Keratinocyte (primary cell): ENCODE measurements around the gene TECRL. TPM values are rescaled to one million over a fixed set of nuclear protein-coding genes. Genes with fewer than 3 reads are reported as not detected.

Experiments used
- DNase-seq: peaks from one replicate; pipeline ENCODE4 v3.0.0-alpha.2; 2011; ENCODE audit warnings: low read depth, missing footprints, low spot score
- FAIRE-seq: peaks from 2 replicates; lab custom pipeline; 2011; peaks lifted over from hg19 to GRCh38; lab: Jason Lieb, UNC
- H2AFZ ChIP-seq: 2 replicates; pipeline ENCODE4 v1.6.0; 2012; ENCODE audit warnings: low read length, control low read depth, inconsistent platforms; ENCODE audit not compliant: control insufficient read depth
- H3K27ac ChIP-seq: 2 replicates; pipeline ENCODE4 v1.5.1; 2011; ENCODE audit warnings: low read length; ENCODE audit not compliant: control insufficient read depth, insufficient read depth
- H3K27me3 ChIP-seq: 3 replicates; pipeline ENCODE4 v1.6.0; 2011; ENCODE audit warnings: low read length; ENCODE audit not compliant: control insufficient read depth, insufficient read depth; ENCODE audit errors: extremely low read depth
- H3K36me3 ChIP-seq, 2 experiments: 2 replicates in 1 of 2; 3 replicates in 1 of 2; pipeline ENCODE4 v1.5.1; 2011; ENCODE audit warnings: low read length in 2 of 2, mild to moderate bottlenecking in 1 of 2; ENCODE audit not compliant: control insufficient read depth in 2 of 2, insufficient read depth in 2 of 2; ENCODE audit errors: extremely low read depth in 1 of 2
- H3K4me1 ChIP-seq: 3 replicates; pipeline ENCODE4 v1.5.1; 2011; ENCODE audit warnings: low read length; ENCODE audit not compliant: control insufficient read depth, insufficient read depth; ENCODE audit errors: extremely low read depth
- H3K4me2 ChIP-seq: 3 replicates; pipeline ENCODE4 v1.6.0; 2011; ENCODE audit warnings: low read depth, low read length; ENCODE audit not compliant: control insufficient read depth, insufficient read depth; ENCODE audit errors: extremely low read depth
- H3K4me3 ChIP-seq, 3 experiments: fragments of 200-600 bp in 1 of 3; sonication (generic) in 1 of 3; 2 replicates in 2 of 3; 3 replicates in 1 of 3; pipeline ENCODE4 v1.5.1; 2011 to 2016; ENCODE audit warnings: low read length in 3 of 3, mild to moderate bottlenecking in 3 of 3, control low read depth in 2 of 3, inconsistent platforms in 1 of 3, low read depth in 1 of 3, mixed read lengths in 1 of 3, mixed run types in 1 of 3, moderate library complexity in 1 of 3; ENCODE audit not compliant: control insufficient read depth in 2 of 3, insufficient read depth in 2 of 3; ENCODE audit errors: extremely low read depth in 1 of 3
- H3K79me2 ChIP-seq: 2 replicates; pipeline ENCODE4 v1.6.0; 2012; ENCODE audit warnings: low read length; ENCODE audit not compliant: control insufficient read depth, insufficient read depth
- H3K9ac ChIP-seq: 3 replicates; pipeline ENCODE4 v1.6.0; 2011; ENCODE audit warnings: low read length; ENCODE audit not compliant: control insufficient read depth, insufficient read depth; ENCODE audit errors: extremely low read depth
- H3K9me1 ChIP-seq: 3 replicates; pipeline ENCODE4 v1.6.0; 2011; ENCODE audit warnings: low read length; ENCODE audit not compliant: control insufficient read depth, insufficient read depth; ENCODE audit errors: extremely low read depth
- H3K9me3 ChIP-seq: 2 replicates; pipeline ENCODE4 v1.5.1; 2012; ENCODE audit warnings: low read depth, low read length; ENCODE audit not compliant: control insufficient read depth
- H4K20me1 ChIP-seq: 3 replicates; pipeline ENCODE4 v1.6.0; 2011; ENCODE audit warnings: low read length; ENCODE audit not compliant: control insufficient read depth, insufficient read depth; ENCODE audit errors: extremely low read depth
- CTCF ChIP-seq, 3 experiments: IDR thresholded peaks in 1 of 3; conservative IDR thresholded peaks in 1 of 3; optimal IDR thresholded peaks in 1 of 3; 2 replicates in 2 of 3; 3 replicates in 1 of 3; pipeline versions ENCODE3 to v1.5.1; 2011; ENCODE audit warnings: low read length in 3 of 3, mild to moderate bottlenecking in 3 of 3, moderate library complexity in 2 of 3, control low read depth in 1 of 3, inconsistent platforms in 1 of 3; ENCODE audit not compliant: insufficient read depth in 2 of 3; ENCODE audit errors: extremely low read depth in 1 of 3
- EZH2 ChIP-seq: IDR thresholded peaks from one replicate; pipeline ENCODE4 v1.6.1; 2012; ENCODE audit warnings: inconsistent platforms, mild to moderate bottlenecking, low read length, moderate library complexity
- dilution Hi-C: fragments of 300-500 bp; cut with MboI; formaldehyde crosslinking; loops from one replicate; pipeline ENCODE4 v1.7.0; 2020; ENCODE audit warnings: low sequenced_read_pairs; ENCODE audit not compliant: extremely low pct_ligation_motif_present
- polyA plus RNA-seq, 5 experiments: library from polyadenylated mRNA; depleted of rRNA in 3 of 5; stranded (reverse) in 3 of 5; stranded (forward) in 1 of 5; unstranded in 1 of 5; fragments of >200 nt; gene quantifications; 1 replicate in 1 of 5; 2 replicates in 3 of 5; 3 replicates in 1 of 5; pipeline versions ENCODE4 v1.2.1 to v1.2.3, GENCODE V29; 2011 to 2012; ENCODE audit warnings: missing spikeins in 2 of 5, low read depth in 1 of 5, low replicate concordance in 1 of 5

Gene TECRL
- polyA plus RNA-seq, 1 donor (not counting 4 experiments of a cell fraction or from before 2014, with no cell fraction given): not detected

GRCh38 chr4:64385220-64385619, 24.0 kb downstream of the TECRL start:
- no peak overlapping the region for H3K4me3 ChIP-seq
- no peaks in the 10 kb centered on the region for H3K79me2 ChIP-seq
- no peak for FAIRE-seq
- no peaks in the 10 kb centered on the region for H3K36me3 ChIP-seq
- H3K4me2 ChIP-seq: no peak overlapping the region
- H3K4me1 ChIP-seq: no peaks in the 10 kb centered on the region
- no peaks in the 10 kb centered on the region for H3K9me1 ChIP-seq
- no peaks in the 10 kb centered on the region for H3K9me3 ChIP-seq
- no peak overlapping the region for H2AFZ ChIP-seq
- dilution Hi-C loops: no loop called here
- H3K9ac ChIP-seq: no peak overlapping the region
- H3K27ac ChIP-seq: no peak overlapping the region
- no peak for DNase-seq
- no peaks in the 10 kb centered on the region for H4K20me1 ChIP-seq
- TF ChIP-seq EZH2: no peak
- no peak for TF ChIP-seq CTCF (optimal IDR thresholded peaks at IDR 0.05 in 1 of 3, IDR thresholded peaks at IDR 0.05 in 1 of 3, conservative IDR thresholded peaks at IDR 0.05 in 1 of 3; ENCODE audit: extremely low read depth in 1 of 3, insufficient read depth in 2 of 3, low read length in 3 of 3)
- no peaks in the 10 kb centered on the region for H3K27me3 ChIP-seq

- DNase-seq: no peak
These were observed 24.7 kb downstream of the TECRL start for GRCh38 chr4:64384237-64385203.

More at GRCh38 chr4:64384237-64385203, 24.7 kb downstream of the TECRL start:
- no peaks in the 10 kb centered on the region for H3K9me1 ChIP-seq
- no peaks in the 10 kb centered on the region for H3K27me3 ChIP-seq
- dilution Hi-C loops: no loop called here
- no peaks in the 10 kb centered on the region for H3K4me1 ChIP-seq
- no peak overlapping the region for H3K4me3 ChIP-seq
- H3K79me2 ChIP-seq: no peaks in the 10 kb centered on the region
- H3K9me3 ChIP-seq: no peaks in the 10 kb centered on the region
- H3K4me2 ChIP-seq: no peak overlapping the region
- H2AFZ ChIP-seq: no peak overlapping the region
- no peak overlapping the region for H3K9ac ChIP-seq
- no peak for TF ChIP-seq EZH2
- no peak for TF ChIP-seq CTCF (optimal IDR thresholded peaks at IDR 0.05 in 1 of 3, IDR thresholded peaks at IDR 0.05 in 1 of 3, conservative IDR thresholded peaks at IDR 0.05 in 1 of 3; ENCODE audit: extremely low read depth in 1 of 3, insufficient read depth in 2 of 3, low read length in 3 of 3)
- FAIRE-seq: no peak
- H4K20me1 ChIP-seq: no peaks in the 10 kb centered on the region
- H3K27ac ChIP-seq: no peak overlapping the region
- H3K36me3 ChIP-seq: no peaks in the 10 kb centered on the region
